IPS DF 4.7 (cell line): Measurements from ENCODE around the gene TECR.
"Not testable (repeated sequence)": the region's sequence is repeated elsewhere in the genome, so short reads cannot be mapped to it uniquely, and the experiment has no call there.

Experiments used
- DNase-seq: peaks from one replicate; pipeline ENCODE4 v3.0.0-alpha.2; 2013; ENCODE audit warnings: low spot score; ENCODE audit errors: extremely low read depth

TECR gene

DNA sequence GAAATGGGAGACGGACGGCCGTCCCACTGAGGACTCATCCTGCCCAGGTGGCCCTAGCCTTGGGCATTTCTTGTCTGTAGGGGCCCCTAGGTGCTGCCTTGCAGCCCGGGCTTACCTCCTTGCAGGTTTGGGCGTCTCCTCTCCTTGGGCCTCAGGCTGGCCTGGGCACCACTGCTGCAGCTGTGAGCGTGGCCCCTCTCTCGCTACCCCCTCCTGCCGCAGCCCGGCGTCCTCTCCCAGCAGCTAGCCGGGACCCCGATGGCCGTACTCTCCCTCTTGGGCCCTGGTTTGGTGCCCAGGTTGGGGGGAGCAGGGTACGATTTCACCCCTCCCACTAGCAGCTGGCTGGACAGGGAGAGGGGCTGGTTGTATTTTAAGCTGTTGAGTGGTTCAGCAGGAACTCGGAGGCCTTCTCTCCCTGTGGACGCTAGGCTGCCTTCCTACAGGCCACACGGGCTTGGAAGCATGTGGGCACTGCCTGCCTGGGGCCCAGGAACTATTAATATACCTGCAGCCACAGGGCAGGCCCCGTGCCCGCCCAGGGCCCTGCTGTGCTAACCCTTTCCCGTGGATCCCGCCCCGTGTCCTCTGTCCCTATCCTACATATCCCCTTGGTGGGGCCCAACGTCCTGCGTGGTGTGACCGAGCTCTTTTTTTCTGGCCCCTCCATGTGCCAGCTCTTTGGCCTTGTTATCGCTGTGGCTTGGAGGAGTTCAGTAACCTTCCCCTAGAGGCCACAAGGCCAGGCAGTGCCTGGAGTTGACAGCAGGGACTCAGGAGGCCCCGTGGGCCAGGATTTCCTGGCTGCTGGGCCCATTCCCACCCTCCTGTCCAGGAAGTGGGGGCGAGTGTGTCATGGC lies 30.8 kb downstream of the TECR start:
- DNase-seq, result no peak

DNA sequence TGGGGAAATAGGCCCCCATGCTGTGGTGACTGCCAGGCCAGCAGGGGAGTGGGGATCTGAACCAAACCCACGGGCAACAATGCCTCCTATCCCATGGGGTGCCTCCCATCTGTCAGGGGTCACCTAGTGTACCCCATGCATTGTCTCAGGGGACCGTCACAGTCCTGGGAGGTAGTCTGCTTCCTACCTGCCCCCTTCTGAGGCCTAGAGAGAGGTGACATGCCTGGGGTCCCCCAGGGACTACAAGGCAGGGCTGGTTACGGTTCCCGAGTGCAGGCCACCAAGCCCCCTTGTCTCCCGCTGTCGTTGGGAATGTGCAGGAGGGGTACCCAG lies 31.3 kb downstream of the TECR start:
- DNase-seq, result no peak

DNA sequence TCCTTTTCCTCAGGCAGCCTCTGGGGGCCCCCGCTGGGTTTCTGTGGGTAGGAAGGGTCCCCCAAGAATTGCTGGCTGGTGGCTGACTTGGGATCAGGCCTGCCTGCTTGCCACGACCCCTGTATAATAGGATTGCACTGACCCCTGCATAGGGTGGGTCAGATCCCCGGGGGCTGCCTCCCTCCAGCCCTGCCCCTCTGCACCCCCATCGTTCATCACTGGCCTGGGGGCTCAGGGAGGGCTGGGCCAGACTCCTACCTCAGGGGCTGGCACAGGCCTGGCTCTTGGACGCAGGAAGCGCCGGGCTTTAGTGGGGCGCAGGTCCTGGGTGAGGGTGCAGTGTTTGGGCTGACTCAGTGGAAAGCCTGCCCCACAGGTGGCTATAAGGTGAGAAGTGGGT lies 31.9 kb downstream of the TECR start:
- DNase-seq, result no peak

DNA sequence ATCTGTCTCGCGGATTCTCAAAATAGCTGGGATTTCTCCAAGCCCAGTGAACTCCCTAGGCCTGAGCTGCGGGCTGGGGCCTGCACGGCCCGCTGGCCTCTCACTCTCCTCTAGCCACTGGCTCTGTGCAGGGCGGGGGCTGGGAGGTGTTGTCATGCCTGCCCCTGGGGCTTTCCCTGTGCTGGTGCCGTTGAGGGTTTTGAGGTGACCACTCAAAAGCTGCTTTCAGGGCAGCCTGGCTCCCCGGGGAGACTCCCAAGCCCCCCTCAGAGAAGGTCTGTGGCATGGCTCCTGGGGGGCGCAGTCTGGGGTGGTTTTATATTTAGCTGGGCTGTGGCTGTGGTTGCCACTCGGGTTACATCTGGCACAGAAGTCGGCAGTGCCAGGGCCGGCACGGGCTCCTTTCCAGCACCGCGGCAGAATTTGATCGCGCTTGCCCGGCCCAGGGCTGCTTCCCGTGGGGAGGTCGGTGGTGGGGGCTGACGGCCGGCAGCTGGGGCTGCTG lies 32.5 kb downstream of the TECR start:
- DNase-seq, result no peak

DNA sequence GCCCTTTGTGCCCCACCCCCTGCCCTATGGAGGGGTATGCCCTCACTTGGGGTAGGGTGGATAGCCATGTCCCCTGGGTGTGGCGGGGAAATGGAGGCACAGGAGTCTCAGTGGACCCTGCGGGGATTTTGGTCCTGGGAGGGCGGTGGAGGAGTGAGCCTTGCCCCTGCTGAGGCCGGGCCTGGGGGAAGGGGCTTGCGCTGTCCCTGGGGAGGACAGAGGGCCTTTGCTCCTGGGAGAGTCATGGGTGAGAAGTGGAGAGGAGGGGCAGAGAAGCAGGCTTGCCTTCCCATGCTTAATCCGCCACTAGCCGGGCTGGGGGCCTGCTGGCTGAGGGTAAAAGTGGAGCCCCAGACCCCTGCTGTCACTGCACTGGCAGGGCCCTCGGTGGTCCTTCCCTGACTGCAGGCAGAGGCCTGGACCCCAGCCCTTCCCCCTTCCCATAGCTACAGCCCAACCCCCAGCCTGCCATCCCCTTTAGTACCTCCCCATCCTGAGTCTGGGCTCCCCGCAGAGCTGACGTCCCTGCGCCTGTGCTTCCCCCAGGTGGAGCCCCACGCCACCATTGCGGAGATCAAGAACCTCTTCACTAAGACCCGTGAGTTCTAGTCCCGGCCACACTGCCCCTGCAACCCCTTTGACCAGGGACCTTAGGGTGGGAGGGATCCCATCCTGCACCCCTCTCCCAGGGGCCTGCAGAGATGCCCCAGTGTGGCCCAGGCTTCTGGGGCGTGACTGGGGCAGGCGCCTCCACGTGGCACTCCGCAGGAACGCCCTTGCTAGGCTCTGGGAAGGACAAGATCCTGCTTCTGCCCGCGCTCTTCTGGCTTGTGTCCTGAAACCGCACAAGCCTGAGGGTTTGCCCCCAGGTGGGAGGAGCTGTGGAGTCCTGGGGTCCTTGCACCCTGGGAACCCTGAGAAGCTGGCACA lies 33.5 kb downstream of the TECR start:
- DNase-seq, result no peak

DNA sequence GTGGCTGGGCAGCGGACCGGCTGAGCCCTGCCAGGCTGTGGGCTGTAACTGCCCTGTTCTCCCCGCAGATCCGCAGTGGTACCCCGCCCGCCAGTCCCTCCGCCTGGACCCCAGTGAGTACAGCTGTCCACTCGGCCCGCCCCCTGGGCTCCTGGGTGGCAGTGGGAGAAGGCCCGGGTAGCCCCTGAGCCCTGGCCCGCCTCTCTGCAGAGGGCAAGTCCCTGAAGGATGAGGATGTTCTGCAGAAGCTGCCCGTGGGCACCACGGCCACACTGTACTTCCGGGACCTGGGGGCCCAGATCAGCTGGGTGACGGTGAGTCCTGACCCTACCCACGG lies 34.2 kb downstream of the TECR start:
- no peak for DNase-seq

DNA sequence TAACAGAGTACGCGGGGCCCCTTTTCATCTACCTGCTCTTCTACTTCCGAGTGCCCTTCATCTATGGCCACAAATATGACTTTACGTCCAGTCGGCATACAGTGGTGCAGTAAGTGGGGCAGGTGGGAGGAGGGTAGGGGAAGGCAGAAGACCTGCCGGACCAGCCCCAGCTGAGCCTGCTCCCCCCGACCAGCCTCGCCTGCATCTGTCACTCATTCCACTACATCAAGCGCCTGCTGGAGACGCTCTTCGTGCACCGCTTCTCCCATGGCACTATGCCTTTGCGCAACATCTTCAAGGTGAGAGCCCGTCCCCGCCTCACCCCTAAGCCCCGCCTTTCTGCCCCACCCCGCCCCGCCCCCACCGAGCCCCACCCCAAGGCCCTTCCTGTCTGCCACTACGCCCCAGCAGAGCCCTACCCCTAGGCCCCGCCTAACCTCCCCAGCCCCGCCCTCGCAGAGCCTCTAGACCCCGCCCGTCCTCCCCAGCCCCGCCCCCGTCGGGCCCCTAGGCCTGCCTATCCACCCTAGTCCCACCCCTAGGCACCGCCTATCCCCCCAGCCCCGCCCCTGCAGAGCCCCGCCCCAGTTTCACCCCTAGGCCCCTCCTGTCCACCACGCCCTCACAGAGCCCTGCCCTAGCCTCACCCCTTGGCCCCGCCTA lies 34.7 kb downstream of the TECR start:
- DNase-seq, result no peak

DNA sequence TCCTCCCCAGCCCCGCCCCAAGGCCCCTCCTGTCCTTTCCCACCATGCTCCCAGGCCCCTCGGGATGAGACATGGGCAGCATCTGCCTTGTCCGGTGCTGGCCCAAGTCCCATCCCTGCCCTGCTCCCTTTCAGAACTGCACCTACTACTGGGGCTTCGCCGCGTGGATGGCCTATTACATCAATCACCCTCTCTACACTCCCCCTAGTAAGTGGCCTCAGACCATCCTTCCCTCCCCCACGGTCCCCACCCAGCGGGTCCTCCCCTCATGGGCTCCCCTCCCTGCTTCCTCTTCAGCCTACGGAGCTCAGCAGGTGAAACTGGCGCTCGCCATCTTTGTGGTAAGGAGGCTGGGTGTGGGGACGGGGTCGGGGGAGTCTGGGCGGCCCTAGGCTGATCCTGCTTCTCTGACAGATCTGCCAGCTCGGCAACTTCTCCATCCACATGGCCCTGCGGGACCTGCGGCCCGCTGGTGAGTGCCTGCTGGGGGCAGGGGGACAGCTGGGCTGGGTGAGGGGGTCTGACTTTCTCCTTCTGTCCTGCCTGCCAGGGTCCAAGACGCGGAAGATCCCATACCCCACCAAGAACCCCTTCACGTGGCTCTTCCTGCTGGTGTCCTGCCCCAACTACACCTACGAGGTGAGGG lies 35.4 kb downstream of the TECR start:
- not testable (repeated sequence) for DNase-seq

DNA sequence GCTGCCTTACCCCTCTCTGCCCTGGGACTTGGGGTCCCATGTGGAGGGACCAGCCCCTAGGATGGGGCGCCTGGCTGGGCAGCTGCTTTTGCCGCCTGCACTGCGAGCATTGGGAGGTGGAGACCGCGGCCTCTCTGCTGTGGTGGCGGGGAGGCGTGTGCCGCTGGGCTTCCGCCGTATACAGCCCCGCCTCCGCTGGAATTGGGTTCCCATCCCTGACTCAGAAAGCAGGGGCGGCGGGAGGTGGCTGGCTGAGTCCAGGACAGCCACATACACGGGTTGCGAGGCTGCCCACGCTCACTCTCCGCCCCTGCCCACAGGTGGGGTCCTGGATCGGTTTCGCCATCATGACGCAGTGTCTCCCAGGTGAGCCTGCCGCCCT lies 35.9 kb downstream of the TECR start:
- DNase-seq, result no peak

DNA sequence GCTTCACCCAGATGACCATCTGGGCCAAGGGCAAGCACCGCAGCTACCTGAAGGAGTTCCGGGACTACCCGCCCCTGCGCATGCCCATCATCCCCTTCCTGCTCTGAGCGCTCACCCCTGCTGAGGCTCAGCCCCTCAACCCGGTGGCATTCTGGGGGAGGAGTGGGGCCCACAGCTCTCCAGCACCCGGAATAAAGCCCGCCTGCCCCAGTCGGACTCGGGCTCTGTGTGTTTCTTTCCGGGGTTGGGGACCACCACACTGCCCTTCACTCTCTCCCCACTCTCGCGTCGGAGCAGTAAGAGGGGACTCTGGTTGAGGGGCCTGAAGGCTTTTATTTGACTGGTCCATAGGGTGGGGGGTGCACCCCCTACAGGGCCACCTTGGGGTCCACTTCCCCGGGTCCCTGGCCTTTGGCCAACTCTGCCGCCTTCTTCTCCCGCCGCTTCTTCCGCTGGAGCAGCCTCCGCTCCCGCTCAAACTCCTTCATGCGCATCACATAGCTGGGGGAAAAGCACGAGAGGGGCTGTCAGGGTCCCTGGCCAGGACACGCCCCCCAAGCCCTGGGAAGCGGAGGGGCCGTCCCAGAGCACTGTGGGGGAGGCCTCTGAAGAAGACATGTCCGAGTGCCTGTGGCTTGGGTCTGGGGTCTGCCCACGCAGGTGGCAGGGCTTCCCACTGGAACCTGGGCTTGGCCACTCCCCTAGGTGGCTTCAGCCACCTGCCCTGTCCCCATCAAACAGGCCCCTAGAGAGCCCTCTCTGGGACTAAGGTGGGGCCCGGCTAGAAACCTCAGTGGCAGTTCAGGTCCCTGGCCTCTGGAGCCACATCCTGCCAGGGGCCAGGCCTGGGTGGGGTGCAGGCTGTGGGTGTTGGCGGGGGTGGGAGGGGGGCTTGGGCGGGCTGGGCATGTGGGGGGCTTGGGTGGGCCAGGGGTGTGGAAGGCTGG lies 36.6 kb downstream of the TECR start:
- no peak for DNase-seq

DNA sequence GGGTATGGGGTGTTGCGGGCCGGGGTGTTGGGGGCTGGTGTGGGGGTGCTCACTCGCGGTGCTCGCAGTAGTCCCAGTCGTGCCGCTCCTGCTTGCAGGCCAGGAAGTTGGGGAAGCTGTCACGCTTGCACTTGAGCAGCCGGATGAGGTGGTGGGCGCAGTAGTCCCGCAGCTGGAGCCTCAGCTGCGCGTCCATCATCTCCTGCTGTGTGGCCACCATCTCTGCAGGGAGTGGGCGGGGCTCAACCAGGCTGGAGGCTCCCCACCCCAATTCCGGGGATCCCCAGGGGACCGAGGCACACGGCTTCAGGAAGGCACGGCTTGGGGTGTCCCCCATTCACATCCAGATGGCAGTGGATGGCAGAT lies 37.3 kb downstream of the TECR start:
- no peak for DNase-seq

DNA sequence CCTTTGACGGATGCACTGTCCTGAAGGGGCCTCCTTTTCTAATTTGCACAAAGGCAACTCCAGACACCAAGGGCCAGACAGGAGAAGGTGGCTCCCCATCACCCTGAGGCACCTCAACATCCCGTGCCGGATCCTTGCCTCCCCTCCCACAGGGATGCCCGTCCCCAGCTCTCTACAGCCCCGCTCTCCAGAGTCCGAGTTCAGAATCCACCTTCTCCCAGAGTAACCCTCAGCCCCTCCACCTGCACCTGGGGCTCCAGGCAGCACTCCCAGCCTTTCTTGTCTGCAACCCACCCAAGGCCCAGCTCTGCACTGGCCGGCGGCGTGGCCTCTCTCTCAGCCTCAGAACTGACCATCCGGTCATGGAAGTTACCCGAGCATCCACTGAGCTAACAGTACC lies 37.7 kb downstream of the TECR start:
- no peak for DNase-seq

DNA sequence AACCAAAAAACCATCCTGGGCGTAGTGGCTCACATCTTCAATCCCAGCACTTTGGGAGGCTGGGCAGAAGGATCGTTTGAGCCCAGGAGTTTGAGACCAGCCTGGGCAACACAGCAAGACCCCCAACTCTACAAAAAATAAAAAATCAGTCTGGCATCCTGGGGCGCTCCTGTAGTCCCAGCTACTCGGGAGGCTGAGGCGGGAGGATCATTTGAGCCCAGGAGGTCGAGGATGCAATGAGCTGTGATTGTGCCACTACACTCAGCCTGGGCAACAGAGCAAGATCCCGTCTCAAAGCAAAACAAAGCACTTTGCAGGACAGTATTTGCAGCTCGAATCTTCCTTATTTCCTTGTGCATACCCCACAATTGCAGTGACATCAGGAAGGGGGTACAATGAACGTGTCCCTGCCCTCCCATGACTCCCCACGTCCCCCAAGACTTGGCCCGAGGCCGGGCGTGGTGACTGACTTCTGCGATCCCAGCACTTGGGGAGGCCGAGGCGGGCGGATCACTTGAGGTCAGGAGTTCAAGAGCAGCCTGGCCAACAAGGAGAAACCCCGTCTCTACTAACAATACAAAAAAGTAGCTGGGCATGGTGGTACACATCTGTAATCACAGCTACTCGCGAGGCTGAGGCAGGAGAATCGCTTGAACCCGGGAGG lies 41.6 kb downstream of the TECR start:
- no peak for DNase-seq

DNA sequence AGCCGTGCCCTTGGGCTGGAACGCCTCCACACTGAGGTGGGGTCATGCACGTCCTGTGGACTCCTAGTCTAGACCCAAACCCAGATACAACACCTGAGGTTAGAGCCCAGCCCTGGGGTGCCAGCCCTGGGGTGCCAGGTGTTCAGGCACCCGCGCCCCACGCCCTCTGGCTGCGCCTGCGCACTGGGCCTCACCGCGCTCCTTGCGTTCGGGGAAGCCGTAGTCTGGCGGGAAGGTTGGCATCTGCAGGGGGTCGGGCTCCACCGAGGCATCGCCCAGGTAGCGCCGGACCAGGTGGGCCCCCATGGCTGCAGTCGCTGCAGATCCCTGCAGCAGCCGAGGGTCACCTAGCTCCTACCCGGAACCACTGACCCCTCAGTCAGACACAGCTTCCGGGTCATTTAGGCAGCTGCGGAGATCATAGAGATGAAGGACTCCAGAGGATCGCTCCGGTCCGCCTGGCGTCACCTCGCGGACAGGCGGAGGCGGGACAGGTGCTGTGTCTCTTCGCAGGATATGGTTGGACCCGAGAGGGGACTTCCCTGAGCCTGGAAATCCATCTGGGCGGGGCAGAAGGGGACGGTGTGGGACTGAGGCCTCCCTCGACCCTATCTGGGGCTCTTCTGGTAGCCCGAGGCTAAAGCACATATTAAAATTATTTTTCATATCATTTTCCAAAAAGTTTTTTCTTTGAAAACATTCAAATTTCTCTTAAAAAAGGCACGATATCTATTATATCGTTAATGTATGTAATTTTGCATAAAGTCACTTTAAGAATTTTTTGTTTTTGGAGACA lies 42.5 kb downstream of the TECR start, which contains the start of gene NDUFB7:
TSS of gene NDUFB7 (minus strand) at position 372 of the 796 bp plus-strand sequence. CDS start at position 306, 66 bp downstream.
- peak; percentile 91 for DNase-seq

DNA sequence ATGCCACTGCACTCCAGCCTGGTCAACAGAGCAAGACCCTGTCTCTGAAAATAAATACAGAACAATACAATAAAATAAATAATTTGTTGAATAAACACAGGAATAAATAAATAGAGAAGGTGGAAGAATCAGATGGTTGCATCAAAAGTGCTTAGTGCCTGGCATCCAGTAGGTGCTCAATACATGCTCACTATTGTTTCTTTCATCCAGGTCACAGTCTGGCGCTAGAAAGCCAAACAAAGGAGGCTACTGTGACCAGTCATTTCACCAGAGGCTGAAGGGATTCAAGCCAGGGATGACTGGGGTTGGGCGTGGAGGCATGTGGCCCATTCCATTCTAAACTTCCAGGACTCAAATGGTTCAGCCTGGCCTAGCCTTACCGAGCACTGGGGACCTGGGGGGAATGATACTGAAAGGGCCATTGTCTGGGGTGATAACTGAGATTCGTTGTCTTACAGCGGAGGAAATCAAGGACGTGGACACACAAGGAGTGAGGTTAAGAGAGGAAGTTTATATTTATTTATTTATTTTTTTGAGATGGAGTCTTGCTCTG lies 46.1 kb downstream of the TECR start:
- DNase-seq, result no peak

DNA sequence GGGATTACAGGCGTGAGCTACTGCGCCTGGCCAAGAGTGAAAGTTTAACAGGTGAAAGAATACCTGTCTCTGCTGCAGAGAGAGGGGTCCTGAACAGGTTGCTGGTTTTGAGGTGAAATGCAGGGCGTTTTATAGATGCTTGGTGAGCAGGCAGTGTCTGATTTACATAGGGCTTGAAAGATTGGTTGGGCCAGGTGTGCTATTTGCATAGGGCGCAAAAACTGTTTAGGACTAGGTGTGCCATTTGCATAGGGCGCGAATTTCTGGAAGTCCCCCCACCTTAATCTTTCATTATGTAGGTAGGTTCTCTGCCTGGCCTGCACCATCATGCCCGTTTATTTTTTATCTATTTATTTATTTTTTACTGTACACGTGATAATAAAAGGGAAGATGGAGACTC lies 47.0 kb downstream of the TECR start:
- no peak for DNase-seq

DNA sequence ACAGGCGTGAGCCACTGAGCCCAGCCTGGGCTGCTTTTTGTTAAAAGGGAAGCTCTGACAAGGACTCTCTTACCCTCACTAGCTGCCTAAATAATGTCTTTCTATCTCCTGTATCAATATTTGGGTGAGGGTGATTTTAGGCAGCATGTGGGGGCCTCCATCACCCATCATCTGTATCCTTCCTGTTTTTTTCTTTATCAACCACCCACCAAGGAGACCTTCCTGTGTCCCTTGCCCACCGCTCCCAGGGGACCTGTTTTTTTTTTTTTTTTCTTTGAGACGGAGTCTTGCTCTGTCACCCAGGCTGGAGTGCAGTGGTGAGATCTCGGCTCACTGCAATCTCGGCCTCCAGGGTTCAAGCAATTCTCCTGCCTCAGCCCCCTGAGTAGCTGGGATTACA lies 47.9 kb downstream of the TECR start:
- DNase-seq, result no peak

DNA sequence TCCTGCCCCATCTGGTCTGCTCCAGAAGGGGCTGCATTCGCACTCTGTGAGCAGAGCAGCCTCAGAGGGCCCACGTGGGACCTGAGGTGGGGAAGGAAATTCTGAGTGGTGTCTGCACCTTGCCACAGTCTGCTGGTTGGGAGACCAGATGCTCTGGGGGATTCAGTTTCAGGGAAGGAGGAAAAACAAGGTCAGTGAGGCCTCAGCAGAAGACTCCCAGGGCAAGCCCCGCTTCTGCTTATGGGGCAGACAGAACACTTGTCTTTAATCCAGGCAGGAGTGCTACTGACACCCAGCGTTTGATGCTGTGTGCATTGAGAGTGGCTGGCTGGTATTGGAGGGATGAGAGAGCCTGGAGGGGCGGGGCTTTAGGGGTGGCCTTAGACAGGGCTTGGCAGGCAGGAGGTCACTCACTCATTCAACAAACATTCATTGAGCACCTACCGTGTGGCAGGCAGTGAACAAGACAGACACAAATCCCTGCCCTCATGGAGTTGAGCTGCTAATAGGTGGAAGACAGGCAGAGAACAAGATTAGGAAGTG lies 48.6 kb downstream of the TECR start:
- no peak for DNase-seq
